Brain pericyte (primary cell): ENCODE results near the gene TREX2.

Experiments used
- DNase-seq: peaks from one replicate; pipeline ENCODE4 v3.0.0-alpha.2; 2012; ENCODE audit warnings: low read depth, low spot score

TREX2 gene

DNA sequence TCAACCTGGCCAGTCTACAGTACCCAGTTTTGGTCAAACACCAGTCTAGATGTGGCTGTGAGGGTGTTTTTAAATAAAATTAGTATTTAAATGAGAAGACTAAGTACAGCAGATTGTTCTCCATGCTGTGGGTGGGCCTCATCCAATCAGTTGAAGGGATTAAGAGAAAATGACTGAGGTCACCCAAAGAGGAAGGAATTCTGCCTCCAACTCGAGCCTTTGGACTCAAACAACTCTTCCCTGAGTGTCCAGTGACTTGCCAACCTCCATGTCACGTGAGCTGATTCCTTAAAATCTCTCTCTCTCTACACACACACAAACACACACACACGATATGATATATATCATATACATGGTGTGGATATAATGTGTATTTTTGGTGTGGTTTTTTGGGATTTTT is 10.0 kb downstream of the TREX2 start:
- no peak for DNase-seq

DNA sequence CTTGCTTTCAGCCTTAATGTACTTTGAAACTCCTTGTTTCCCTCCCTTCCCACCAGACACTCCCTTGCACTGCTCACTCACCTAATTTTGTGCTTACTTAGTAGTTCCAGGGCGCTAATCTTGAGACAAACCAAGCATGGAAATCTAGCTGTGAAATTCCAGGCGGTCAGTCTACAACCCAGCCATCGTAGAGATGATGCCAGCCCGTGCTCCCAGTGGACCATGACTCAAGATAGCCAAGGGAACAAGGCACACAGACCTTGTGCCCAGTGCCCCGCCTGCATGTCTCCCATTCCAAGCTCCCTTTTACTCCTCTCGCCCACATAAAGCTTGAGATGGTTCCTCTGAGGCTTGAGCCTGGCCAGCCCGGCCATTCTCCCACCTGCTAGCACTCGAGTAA is 11.1 kb downstream of the TREX2 start:
- no peak for DNase-seq

DNA sequence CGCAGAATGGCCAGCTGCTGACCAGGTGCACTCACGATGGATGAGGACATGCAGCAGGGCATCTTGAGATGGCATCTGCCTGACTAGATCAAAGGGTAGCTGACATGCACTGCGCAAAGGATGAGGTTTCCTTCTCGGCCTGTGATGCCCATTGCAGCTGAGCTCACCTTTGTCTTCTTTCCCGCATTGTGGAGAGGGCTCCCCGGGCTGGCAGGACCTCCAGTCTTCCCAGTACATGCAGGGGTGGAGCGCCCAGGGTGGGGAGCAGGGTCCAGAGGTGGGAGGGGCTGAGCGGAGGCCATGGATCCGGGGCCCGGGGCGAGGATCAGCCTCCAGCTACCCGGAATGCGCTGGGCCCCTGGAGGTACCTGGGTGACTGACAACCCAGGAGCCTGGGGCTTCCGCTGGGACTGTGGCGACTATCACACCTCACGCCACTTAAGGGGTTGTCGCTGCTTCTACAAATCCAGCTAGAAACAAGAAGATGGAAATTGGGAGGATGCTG is 12.0 kb downstream of the TREX2 start:
- no peak for DNase-seq

DNA sequence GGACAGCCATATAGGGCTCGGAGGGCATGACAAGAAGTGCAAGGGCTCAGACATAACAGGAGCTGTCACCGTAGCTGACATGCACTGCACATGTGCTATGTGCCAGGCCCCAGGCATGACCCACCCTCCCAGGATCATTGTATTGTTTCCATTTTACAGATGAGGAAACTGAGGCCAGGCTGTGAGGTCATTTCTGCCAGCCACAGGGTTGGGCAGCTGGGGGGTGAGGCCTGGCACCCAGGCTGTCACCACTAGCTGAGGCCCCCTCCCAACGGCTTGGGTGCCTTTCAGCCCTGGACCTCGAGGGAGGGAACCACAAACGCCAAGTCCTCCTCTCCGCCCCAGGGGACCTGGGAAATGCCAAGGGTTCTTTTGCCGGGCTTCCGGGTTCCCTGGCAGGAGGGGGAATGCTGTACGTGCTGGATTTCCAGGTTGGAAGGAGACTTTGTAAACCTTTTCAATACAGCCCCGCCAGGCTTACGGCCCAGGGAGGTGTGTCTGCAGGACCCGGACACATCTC is 12.6 kb downstream of the TREX2 start:
- DNase-seq: no peak

DNA sequence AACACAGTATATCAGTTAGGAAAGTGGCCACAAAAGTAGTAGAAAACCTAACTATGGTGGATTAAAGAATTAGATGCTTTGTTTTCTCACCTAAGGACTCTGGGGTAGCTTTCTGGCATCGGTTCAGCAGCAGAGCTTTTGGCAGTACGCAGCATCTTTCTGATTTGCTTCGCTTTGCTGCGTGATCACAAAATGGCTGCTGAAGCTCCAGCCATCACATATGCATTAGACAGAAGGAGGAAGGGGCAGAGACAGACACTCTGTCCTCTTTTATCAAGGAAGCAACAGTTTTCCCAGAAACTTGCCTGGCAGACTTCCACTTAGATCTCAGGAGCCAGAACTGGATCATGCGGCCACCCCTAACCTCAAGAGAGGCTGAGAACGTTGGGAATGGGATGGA is 15.1 kb downstream of the TREX2 start:
- DNase-seq: no peak

DNA sequence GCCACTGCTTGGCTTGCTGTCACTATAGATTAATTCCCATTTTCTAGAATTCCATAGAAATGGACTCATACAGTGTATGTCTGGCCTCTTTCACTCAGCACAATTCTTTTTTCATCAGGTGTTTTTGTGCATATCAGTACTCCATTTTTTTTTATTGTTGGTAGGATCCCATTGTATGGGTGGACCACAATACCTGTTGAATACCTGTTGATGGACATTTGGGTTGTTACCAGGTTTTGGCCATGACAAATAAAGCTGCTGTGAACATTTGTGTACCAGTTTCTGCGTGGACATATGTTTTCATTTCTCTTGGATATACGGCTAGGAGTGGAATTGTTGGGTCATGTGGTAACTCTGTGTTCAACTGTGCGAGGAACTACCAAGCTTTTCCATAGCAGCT is 19.7 kb downstream of the TREX2 start:
- no peak for DNase-seq

DNA sequence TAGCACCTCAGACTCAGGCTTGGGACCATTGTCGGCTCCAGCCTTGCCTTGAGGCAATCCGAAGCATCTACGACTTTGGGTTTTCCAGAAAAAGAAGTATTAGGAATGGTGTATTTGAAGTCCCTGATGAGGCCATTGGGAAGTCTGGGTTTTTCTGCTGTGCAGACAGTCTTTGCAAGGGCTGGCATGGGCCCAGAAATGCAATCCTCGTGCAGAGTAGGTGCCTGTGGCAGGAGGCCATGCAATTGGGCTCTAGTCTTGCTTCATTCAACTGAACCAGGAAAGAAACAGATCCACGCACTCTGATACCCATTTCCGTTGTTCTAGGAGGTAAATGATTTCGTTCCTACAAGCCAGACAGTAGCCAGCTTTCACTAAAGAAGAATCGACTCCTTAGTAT is 22.2 kb downstream of the TREX2 start:
- no peak for DNase-seq

DNA sequence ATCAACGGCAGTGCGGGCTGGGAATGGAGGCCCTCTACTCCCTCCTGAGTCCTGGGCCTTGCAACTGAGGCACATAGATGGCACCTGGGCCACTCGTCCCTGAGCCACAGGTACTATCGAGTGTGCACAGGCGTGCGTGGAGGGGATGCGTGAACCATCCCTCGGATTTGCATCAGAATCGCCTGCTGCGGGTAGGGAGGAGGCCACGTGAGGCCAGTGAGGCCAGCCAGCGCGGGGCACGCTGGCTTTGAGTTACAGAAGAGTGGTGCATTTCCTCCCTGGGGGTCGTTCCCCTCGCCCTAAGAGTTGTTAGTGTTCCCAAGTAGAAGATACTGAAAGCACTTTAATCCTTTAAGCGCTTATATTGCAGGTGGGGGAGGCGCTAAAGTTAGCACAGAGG is 24.0 kb downstream of the TREX2 start:
- no peak for DNase-seq

DNA sequence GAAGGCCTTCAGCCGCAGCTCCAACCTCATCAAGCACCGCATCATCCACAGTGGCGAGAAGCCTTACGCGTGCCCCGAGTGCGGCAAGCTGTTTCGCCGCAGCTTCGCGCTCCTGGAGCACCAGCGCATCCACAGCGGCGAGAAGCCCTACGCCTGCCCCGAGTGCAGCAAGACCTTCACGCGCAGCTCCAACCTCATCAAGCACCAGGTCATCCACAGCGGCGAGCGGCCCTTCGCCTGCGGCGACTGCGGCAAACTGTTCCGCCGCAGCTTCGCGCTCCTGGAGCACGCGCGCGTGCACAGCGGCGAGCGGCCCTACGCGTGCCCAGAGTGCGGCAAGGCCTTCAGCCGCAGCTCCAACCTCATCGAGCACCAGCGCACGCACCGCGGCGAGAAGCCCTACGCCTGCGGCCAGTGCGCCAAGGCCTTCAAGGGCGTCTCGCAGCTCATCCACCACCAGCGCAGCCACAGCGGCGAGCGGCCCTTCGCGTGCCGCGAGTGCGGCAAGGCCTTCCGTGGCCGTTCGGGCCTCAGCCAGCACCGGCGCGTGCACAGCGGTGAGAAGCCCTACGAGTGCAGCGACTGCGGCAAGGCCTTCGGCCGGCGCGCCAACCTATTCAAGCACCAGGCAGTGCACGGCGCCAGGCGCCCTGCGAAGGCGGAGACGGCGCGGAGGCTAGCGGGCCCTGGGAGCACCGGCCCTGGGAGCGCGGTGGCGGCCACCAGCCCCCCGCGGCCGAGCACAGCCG is 24.8 kb downstream of the TREX2 start:
- no peak for DNase-seq

DNA sequence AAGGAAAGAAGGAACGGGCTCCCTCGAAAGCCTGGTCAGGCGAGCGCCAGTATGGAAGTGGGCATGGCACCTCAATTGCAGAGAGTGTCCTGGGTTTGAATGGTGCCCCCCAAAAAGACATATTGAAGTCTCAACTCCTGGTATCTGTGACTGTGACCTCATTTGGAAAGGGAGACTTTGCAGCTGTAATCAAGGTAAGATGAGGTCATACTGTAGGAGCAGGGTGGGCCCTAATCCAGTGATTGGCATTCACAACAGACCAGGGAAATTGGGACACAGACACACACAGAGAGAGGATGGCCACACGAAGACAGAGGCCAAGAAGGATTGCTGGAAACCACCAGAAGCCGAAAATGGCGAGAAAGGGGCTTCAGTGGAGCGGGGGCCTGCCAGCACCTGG is 28.2 kb downstream of the TREX2 start:
- DNase-seq: no peak

DNA sequence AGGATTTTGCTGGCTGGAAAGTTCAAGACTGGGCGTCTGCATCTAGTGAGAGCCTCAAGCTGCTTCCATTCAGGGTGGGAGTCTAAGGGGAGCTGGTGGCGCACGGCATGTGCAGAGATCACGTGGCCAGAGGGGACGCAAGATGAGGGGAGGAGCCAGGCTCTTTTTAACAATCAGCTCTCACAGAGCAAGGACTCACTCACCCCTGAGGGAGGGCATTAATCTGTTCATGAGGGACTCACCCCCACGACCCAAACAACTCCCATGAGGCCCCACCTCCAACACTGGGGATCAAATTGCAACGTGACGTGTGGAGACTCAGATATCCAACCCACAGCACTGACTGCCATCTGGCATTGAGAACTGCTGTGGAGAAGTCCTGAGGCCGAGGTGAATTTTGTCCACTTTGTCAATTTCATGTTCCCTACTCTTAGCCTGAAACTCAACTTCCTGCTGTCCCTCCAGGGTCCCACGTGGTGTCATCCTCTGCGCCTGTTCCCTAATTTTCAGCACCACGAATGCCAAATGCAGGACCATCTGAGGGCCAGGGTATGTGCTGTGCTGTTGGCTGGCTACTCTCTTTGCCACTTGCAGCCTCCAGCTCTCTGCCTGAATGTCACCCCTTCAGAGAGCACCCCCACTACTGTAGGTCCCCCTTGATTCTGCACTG is 28.9 kb downstream of the TREX2 start:
- no peak for DNase-seq

DNA sequence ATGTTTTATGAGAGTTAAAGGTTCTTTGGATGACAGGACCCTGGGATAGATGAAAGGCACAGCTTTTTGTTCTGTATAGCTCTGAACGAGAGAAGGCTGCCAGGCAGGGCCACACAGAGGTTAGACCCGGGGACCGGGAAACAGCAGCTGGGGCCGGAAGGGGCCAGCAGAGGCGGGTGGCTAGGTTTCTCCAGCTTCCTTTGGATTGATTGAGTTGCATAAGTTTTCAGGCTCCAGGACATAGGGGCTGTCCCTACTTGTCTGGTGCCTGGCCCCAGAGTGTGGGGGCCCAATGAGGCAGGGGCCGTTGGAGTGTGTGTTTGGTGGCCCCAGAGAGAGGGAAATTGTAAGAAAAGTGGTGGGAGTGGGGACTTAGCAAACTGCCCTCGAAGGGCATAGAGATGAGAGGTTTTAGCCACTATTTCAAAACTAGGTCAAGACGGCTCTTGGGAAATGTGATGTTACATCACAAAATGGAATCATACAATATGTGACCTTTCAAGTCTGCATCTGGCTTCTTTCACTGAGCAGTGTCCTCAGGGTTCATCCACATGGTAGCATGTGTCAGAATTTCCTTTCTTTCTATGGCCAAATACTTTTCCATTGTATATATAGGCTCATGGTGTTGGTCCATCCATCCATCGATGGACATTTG is 30.9 kb downstream of the TREX2 start:
- DNase-seq: no peak

DNA sequence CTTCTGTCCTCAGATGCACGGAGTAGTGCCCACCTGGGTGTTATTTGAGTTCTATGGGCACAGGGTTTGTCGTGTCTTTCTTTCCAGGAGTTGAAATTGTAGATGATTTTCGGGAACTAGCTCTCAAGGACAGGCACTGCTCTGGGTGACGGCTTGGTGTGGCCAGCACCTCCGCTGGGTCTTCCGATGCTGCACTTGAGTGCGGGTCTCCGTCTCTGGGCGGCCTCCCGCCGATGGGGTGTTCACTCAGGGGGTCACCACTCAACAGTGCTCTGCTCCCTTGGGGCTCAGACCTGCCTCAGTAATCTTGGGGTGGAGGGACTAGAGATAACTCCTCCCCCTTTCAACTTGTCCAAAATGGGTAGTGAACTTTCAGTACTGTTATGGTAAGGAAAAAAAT is 32.1 kb downstream of the TREX2 start:
- DNase-seq: no peak

DNA sequence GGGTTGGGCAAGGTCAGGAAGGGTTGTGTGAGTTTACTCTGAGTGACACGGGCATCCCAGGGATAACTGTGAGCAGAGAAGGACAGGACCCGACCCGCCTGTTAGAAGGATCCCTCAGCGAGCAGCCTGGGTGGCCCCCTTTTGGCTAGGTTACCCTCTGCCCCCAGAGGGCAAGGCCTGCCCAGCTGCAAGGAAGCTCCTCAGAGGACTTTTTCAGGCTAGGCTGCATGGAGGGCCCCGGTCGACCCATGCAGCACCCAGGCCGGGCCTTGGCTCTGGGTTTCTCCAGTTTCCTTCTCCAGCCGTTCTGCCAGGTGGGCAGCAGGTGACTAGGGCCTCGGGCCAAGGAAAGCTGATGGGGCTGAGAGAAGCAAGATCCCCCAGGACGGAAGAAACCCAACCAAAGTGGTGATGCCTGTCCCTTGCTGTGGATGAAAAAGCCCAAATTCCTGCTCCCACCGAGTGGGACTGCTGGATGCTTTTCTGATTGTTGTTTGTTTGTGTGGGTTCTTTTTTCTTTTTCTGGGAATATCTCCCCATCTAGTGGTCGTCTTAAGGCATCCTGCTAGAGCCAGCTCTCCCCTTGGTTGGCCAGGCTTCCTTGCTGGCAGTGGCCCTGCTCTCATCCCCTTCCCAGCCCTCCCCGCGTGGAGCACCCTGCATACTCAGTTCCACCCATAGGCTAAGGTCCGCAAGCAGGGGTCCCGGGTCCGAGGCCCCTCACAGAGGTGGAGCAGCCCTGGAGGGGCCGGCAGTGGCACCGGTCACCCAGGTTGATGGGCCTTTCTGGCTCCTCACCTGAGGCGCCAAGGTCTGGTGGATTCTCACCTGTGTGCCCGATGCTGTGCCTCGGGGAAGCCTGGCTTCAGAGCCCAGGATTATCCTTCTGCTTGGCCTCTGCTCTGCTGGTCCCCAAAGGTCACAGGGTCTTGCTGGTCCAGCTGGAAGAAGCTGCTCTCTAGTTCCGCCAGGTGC is 32.8 kb downstream of the TREX2 start:
- DNase-seq: no peak

DNA sequence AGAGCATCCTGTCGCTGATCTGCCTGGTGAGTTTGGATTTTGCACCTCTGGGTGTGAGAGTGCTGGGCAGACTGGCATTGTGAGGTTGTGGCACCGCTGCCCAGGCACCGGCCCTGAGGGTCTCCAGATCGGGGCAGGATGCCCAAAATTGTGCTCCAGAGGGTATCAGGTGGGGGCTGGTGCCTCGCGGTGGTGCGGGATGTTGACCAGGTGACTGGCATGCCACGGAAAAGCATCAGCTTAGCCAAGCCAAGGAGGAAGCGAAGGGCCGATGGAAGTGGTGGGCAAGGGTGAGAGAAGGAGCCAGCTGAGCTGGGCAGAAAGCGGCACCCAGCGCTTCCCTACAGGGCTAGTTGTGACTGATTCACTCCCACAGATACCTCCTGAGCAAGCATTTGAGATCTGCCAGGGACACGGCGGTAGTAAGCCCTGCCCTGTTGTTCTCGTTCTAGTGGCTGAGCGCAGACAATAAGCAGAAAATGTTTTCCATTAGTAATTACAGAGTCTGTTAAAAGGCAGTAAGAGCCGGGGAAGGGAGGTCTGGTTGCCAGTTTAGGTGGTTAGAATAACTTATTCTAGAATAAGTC is 33.8 kb downstream of the TREX2 start:
- no peak for DNase-seq

DNA sequence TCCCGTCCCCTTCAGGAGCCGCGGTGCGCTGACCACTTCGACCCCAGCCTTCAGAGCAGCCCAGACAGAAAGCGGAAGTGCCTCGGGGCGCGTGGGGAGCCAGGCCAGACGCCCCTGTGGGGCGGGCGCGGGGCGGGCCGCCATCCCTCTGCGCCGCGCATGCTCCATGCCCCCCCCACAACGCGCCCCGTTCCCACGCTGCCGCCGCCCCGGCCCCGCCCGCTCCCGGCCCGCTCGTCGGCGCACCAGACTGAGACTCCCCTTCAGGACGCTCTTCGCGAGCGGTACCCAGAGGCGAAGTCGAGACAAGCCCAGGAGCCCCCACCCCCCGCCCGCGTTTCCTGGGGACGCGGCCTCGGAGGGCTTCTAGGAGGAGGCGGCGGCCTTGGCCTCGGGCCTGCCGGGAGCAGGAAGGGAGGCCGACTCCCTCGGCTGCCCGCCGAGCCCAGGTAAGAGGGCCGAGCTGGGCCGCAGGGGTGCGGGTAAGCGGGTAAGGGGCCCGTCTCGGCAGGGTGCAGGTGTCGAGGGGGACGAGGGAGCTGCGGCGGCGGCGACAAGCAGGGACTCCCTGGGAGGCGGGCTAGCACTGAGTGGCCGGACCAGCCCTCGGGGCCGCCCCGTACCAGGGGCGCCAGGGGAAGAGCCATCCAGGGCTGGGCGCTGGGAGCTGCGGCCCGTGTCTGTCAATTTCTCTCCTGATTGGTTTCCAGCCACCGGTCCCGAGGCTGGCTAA is 34.4 kb downstream of the TREX2 start, which contains the start of gene ZFP92:
Gene ZFP92 (plus strand): TSS at position 218 of the 733 bp plus-strand sequence. CDS start 6,851 bp downstream, outside the sequence.
- no peak for DNase-seq

DNA sequence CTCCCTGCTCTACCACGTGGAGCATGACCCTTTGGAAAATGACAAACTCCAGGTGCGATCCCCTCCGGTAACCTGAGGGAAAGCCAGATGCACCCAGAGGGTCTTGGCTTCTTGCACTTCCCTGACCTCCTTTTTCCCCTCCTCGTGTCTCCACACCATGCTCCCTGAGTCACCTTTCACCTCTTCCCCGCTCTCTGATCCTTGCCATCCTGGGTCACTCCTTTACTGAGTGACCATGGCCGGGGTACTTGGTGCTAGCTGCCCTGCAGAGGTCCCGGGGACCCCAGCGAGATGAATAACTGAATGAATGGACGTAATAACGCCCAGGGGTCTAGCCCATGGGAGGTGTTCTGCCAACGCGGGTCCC is 35.0 kb downstream of the TREX2 start:
- DNase-seq: no peak

DNA sequence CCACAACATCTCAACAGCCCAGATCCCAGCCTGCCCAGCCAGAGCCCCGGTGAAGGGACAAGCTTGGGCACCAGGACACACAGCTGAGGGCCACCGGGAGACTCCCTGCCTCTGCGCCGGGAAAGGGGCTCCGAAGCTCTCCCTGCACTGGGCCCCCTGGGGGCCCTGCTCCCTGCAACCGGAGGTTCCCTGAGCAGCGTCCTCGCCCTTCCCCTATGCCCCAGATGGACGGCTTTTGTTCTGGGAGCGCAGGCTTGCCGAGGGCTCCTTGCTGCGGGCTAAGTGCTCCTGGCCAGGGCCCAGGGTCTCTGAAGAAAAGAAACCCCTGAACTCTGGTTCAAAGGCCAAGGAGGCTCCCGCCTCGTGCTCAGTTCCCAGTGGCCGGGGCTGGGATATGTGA is 35.5 kb downstream of the TREX2 start:
- no peak for DNase-seq

DNA sequence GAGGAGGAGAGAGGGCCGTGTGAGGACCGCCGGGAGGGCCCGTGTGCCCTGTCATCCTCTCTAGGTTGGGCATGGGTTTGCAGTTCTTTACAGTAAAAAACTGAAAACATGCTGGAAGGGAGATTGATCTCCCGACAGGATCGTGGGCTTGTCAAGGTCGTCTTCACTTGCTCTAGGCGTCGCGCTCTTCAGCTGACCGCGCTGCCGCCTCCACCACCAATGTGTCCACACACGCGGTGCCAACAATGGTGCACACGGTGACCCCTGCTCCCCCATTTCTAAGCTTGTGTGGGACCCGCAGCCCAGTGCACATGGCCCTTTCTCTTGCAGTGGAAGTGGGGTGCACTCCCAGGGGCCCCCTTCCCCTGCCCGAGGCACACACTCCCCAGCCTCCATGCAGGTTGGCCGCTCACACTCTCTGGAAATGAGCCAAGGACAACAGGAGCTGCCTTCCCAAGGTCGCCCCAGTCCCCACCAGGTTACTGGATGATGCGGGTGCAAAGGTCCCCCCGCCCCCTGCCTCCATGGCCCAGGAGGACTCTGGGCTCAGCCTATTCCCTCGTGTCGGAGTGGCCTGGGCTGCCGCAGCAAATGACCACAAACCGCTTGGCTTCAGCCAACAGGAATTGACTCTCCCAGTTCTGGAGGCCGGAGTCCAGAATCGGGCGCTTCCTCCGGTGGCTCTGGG is 36.3 kb downstream of the TREX2 start:
- no peak for DNase-seq
